Gastroesophageal sphincter (tissue), 3 donors: ENCODE data around the gene HAVCR2.

Experiments
- CTCF ChIP-seq, 4 experiments: fragments of 200-600 bp in 2 of 4; fragments of 450-650 bp in 2 of 4; sonication (generic) in 1 of 4; IDR thresholded peaks; one replicate each; pipeline ENCODE4 v1.5.1; 2017 to 2019; ENCODE audit warnings: antibody characterized with exemption in 4 of 4, mild to moderate bottlenecking in 2 of 4, moderate library complexity in 2 of 4
- EP300 ChIP-seq: sonication (generic); formaldehyde crosslinking; IDR thresholded peaks from one replicate; pipeline ENCODE4 v1.6.1; 2017; ENCODE audit warnings: antibody characterized with exemption, mild to moderate bottlenecking
- POLR2A ChIP-seq, 2 donors: fragments of 450-650 bp; IDR thresholded peaks; one replicate each; pipeline ENCODE4 v1.6.1; 2017; ENCODE audit warnings: antibody characterized with exemption in 2 of 2, mild to moderate bottlenecking in 2 of 2, moderate library complexity in 1 of 2

GRCh38 chr5:157068339-157068738 lies 40.5 kb downstream of the HAVCR2 start:
- TF ChIP-seq CTCF (IDR thresholded peaks at IDR 0.05) (no peak), EP300 (no peak), POLR2A (IDR thresholded peaks at IDR 0.05) (no peak)
